GM21529 (cell line): Measurements from ENCODE around the gene EPB41L4A.

Experiments used
- ATAC-seq: cut with Tn5 transposase; IDR thresholded peaks from one replicate; pipeline ENCODE4 v1.9.1; 2021; ENCODE audit not compliant: unreplicated experiment

Gene EPB41L4A

DNA sequence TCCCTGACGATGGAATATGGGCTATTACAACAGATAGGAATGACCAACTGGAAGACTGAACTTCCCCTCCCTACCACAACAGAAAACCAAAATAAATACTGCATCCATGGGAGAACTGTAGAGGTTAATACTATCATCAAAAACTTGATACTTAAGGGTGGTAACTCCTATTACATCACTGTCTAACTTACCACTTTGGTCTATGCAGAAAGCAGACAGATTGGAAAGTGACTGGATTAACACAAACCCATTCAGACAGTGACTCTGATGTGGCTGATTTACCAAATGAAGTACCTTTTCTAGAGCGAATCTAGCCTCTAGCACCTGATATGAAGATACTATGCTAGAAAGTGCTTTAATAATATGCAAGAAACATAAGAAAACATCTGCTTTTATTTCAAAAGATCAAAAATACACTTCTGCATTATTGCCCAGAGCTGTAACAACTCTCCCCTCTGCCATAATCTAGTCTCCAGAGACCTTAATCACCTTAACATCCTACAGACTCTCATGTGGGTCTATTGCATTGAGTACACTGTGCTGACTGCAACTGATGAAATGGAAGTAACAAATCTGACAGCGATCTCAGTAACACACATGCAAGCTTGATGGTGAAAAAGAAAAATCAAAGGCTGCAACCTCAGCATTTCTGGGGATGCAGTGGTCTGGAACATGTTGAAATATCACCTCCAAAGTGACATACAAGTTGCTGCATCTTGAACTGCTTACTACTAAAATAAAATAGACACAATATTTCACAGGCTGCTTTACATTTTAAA lies 62.7 kb downstream of the EPB41L4A start:
- ATAC-seq: no peak

DNA sequence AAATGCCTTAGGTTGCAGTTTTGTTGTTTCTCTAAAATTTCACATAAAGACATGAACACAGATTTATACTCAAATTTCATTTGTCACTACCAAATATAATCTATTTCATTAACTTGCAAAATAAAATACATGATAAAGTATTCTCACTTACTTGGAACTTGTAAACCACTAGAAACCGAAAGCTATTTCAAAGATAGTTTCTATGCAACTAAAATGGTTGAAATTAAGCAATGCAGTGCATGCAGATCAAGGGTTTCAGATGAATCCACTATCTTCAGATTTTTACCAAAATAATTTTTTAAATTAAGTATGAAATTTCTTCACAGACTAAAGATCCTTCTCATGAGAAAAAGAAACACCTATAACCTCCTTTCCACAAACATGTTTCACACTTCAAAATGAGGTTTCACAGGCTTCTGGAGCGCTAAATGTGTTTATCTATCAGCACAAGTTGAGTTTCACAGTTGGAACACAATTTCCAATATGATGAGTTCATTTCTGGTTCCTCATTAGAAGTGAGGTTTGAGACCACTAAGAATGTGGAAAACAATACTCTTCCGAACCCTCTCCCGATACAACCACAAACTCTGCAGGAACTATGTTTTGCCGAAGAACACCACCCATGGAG lies 63.9 kb downstream of the EPB41L4A start:
- ATAC-seq: no peak

- no peak for ATAC-seq
These were observed 65.4 kb downstream of the EPB41L4A start for GRCh38 chr5:112353678-112354077.

DNA sequence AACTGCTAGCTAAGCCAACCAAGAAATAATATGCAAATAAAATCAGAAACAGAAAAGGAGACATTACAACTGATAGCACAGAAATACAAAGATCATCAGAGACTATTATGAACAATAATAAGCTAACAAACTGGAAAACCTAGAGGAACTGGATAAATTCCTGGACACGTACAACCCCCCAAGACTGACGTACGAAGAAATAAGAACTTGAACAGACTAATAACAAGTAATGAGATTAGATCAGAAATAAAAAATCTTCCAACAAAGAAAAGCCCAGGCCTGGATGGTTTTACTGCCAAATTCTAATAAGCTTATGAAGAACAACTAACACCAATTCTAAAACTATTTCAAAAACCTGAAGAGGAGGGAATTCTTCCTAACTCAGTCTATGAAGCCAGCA lies 67.9 kb downstream of the EPB41L4A start:
- no peak for ATAC-seq

GRCh38 chr5:112350626-112351025 lies 68.5 kb downstream of the EPB41L4A start:
- ATAC-seq: no peak

GRCh38 chr5:112349371-112349770 lies 69.7 kb downstream of the EPB41L4A start:
- ATAC-seq: no peak

GRCh38 chr5:112348915-112349314 lies 70.2 kb downstream of the EPB41L4A start:
- no peak for ATAC-seq

GRCh38 chr5:112348387-112348786 lies 70.7 kb downstream of the EPB41L4A start:
- ATAC-seq: no peak

DNA sequence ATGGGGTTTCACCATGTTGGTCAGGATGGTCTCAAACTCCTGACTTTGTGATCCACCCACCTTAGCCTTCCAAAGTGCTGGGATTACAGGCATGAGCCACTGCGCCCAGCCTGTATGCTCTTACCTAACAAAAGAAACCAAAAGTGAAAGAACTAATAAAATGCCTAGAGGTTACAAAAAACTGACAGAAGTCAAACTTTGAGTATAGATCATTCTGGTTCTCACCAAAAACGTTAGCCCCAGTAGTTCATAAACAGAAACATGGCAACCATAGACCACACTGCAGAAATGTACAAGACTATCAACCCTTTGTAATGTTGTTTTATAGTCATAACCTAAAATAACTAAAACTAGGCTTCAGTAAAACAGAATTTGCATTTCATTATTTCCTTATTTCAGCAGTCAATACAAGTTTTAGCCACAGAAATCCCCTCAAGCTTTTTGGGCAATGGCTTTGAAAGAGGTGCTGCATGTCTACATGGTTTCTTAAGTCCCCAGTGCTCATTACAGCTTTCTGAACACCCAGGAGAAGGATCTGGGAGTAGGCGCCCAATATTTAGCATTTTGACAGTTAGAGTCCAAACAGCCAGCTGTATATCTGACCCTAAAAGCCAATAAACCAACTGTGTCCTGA lies 72.5 kb downstream of the EPB41L4A start:
- peak; percentile 64 for ATAC-seq

DNA sequence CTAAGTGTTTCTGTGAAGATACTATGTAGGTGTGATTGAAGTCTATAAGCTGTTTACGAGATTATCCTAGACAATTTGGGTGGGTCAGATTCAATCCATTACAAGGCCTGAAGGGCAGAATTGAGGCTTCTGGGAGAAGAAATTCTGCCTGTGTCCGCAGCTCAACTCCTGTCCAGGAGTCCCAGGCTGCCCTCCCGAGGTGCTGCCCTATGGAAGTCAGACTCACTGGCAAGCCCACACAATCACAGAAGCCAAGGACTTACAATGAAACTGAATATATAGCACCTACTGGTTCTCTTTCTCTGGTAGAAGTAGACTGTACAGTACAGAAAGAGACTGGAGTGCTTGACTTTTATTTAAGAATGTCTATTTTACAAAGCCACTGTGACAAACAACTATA lies 74.5 kb downstream of the EPB41L4A start:
- no peak for ATAC-seq

- no peak for ATAC-seq
These were observed 76.7 kb downstream of the EPB41L4A start for GRCh38 chr5:112342389-112342788.

DNA sequence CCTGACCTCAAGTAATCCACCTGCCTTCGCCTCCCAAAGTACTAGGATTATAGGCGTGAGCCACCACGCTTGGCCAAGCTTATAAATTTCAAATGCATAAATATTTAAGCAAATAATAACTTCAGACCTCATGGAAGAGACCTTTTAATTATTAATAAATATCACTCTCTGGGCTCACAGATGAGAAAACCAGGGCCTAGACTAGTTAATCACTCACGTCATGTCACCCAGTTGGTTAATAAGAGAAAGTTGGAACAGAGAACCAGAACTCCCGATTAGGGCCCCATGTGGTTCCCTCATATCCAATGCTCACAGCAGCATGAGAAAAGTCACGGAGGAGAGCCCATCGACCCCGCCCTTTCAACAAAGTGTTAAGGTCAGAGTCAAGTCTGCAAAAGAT lies 79.3 kb downstream of the EPB41L4A start:
- ATAC-seq: no peak

DNA sequence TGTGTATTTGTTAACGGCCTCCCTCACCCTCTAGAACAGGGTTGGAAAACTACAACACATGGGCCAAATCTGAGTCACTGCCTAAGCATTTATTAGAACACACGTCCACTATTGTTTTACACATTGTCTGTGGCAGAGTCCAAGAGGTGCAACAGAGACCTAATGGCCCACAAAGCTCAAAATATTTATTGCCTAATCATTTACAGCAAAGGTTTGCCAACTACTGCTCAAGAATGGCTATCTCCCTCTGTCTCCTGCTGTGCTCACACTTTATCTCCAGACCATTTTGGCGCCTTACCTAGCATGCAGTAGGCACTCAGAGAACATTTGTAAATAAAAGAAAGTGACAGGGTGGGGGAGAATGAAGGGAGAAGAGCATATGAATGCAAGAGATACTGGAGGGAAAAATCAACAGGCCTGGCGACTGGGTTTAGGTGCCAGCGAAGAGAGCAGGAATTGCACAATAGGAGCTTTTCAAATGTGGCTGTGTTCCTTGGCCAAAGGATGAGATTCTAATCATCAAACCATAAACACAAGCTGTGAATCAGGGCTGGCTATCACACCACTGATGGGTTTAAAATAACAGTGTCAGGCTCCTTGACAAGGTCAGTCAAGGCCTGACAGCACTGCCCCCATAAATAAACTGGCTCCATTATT lies 80.3 kb downstream of the EPB41L4A start:
- ATAC-seq: no peak

- ATAC-seq: no peak
These were observed 85.7 kb downstream of the EPB41L4A start for GRCh38 chr5:112333331-112333781.

DNA sequence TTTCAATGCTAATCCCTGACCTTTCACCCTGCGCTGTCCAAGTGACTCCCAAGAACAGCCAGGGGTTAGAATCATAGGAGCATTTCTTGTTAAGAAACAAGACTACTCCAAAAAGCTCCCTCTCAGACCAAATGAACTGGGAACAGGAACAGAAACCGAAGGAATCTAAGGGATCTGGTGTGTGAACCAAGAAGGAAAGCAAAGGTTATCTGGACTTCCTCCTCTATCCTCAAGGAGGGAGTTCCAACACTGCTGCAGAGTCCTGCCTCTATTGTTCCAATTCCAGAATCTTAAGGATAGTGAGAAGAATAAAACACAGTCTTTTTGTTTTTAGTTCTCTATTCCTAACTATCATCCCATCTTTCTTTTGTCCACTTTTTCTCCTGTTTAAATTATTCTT lies 87.2 kb downstream of the EPB41L4A start:
- no peak for ATAC-seq

GRCh38 chr5:112329419-112330090 lies 89.5 kb downstream of the EPB41L4A start:
- ATAC-seq: peak; percentile 91

DNA sequence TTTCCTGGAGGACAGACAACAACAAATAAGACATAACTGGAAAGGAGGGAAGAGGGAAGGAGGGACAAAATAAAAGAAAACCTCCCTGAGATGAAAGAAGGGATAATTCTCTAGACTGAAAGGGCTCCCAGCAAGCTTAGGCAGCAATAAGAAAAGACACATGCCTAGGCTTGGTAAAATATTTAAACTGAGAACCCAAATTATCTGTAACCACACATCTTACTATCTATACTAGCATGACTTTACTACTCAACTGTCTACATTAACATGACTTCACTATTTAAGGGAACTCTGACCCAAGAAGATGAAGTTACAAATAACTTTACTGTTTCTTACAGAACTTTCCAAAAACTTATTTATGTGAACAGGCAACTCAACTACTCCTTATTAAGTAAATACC lies 95.9 kb downstream of the EPB41L4A start:
- no peak for ATAC-seq

DNA sequence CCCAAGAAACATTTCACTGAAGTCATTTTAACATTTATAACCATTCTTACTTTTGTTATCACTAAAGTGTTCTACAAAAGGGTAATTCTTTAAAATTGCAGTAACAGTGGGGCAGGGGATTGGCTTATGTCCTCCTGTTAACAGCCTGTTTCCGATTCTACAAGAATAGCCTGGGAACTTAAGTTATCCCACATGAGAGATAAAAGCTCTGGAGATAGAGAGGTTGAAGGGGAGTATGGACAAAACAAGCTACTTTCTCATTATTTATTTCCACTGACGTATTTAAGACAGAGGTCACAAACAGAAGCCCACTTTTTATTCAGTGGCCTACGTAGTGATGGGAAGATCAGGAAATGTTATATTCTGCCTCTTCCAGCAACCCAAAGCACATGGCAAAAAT lies 98.7 kb downstream of the EPB41L4A start:
- no peak for ATAC-seq

GRCh38 chr5:112318346-112318745 lies 100.7 kb downstream of the EPB41L4A start:
- ATAC-seq: no peak

DNA sequence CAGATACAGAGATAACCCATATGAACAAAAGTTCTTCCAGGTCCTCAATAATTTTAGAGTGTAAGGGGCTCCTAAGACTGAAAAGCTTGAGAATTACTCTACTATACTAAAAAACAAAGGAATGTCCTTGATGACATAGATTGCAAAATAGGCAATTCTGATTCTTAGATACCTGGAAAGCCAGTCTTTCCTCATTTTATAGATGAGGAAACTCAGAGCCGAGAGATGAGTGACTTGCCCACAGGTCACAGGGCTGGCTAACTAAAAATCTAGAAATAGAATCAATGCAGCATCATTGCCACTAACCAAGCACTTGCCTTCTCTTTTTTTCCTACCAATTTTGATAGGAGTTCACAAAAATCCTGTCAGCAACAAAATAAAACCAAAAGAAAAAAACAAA lies 101.2 kb downstream of the EPB41L4A start:
- ATAC-seq: no peak

DNA sequence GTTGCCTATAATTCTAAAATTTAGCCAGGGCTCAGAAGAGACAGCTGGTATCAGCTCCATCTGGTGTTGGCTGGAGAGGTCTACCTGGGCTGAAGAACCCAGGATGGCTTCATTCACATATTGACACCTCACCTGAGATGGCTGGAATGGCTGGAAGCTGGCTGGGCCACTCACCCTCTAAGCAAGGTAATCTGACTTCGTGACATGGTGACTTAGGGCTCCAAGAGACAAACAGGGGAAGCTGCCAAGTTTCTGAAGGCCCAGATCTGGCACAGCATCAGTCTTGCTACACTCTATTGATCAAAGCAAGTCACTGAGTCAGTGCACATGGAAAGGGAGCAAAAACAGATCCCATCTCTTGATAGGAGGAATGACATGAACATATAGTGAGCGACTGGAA lies 102.3 kb downstream of the EPB41L4A start:
- ATAC-seq: no peak
